CD4-positive, alpha-beta T cell treated with Interleukin-15 for 4 hours (primary cell): ENCODE data around the gene TAMALIN.

Experiments
- DNase-seq: peaks from one replicate; pipeline ENCODE4 v3.0.0-alpha.2; 2020; ENCODE audit warnings: low spot score

Gene TAMALIN

GRCh38 chr12:52014567-52015530 is 8.1 kb downstream of the TAMALIN start:
- no peak for DNase-seq

- DNase-seq: no peak
Observed at GRCh38 chr12:52015532-52016041, 8.8 kb downstream of the TAMALIN start.

- DNase-seq: no peak
Observed at GRCh38 chr12:52018433-52019112, 11.8 kb downstream of the TAMALIN start.

- DNase-seq: no peak
Observed at GRCh38 chr12:52019113-52019770, 12.5 kb downstream of the TAMALIN start.

GRCh38 chr12:52020539-52021336 is 14.0 kb downstream of the TAMALIN start:
- DNase-seq: peak; percentile 66

GRCh38 chr12:52022841-52023181 is 16.1 kb downstream of the TAMALIN start:
- DNase-seq: no peak

GRCh38 chr12:52023182-52023975 is 16.6 kb downstream of the TAMALIN start:
- peak; percentile 88 for DNase-seq

- DNase-seq: no peak
Observed at GRCh38 chr12:52023976-52024688, 17.4 kb downstream of the TAMALIN start.

- DNase-seq: peak; percentile 34
Observed at GRCh38 chr12:52024845-52025230, 18.1 kb downstream of the TAMALIN start.

GRCh38 chr12:52026263-52026662 is 19.5 kb downstream of the TAMALIN start:
- DNase-seq: no peak

GRCh38 chr12:52027085-52027843 is 20.5 kb downstream of the TAMALIN start:
- no peak for DNase-seq

GRCh38 chr12:52029685-52030084 is 22.9 kb downstream of the TAMALIN start:
- no peak for DNase-seq

GRCh38 chr12:52032446-52032803 is 25.7 kb downstream of the TAMALIN start:
- DNase-seq: no peak

- DNase-seq: peak; percentile 83
Observed at GRCh38 chr12:52032804-52033445, 26.2 kb downstream of the TAMALIN start.

GRCh38 chr12:52033446-52034140 is 26.8 kb downstream of the TAMALIN start:
- DNase-seq: no peak

- DNase-seq: no peak
Observed at GRCh38 chr12:52035190-52035589, 28.4 kb downstream of the TAMALIN start.

GRCh38 chr12:52035926-52036325 is 29.2 kb downstream of the TAMALIN start:
- DNase-seq: no peak

GRCh38 chr12:52036587-52037171 is 29.9 kb downstream of the TAMALIN start:
- DNase-seq: peak; percentile 73
